GM19395 (cell line): ENCODE results near the gene OR8U1.
"Not testable (repeated sequence)": the region's sequence is repeated elsewhere in the genome, so short reads cannot be mapped to it uniquely, and the experiment has no call there.

Experiments
- ATAC-seq: cut with Tn5 transposase; IDR thresholded peaks from one replicate; pipeline ENCODE4 v1.9.1; 2021; ENCODE audit warnings: mild to moderate bottlenecking, moderate library complexity; ENCODE audit not compliant: unreplicated experiment

OR8U1 gene

GRCh38 chr11:56375324-56375723, at the start of gene OR8U1:
TSS of gene OR8U1 (plus strand) at chr11:56375624. CDS start at chr11:56375624, 0 bp downstream.
- ATAC-seq, result no peak

GRCh38 chr11:56331861-56332491, 43.4 kb upstream of the OR8U1 start:
- ATAC-seq, result no peak

- ATAC-seq, result no peak
These were observed 42.3 kb upstream of the OR8U1 start for GRCh38 chr11:56333156-56333555.

GRCh38 chr11:56340289-56340688, 35.1 kb upstream of the OR8U1 start:
- ATAC-seq, result no peak

- ATAC-seq, result no peak
These were observed 29.7 kb upstream of the OR8U1 start, which contains the start of gene OR8K1 for GRCh38 chr11:56345739-56346138. TSS of gene OR8K1 (plus strand) at chr11:56346039. CDS start at chr11:56346039, 0 bp downstream.

- no peak for ATAC-seq
These were observed 21.4 kb upstream of the OR8U1 start, which contains the start of gene OR8J1 for GRCh38 chr11:56353991-56354390. TSS of gene OR8J1 (plus strand) at chr11:56354291. CDS start at chr11:56360247, 5,956 bp downstream.

- ATAC-seq, result no peak
These were observed 4.7 kb downstream of the OR8U1 start for GRCh38 chr11:56380120-56380519.

GRCh38 chr11:56394381-56394780, 19.0 kb downstream of the OR8U1 start:
- ATAC-seq, result no peak

GRCh38 chr11:56396047-56396446, 20.6 kb downstream of the OR8U1 start:
- no peak for ATAC-seq

- not testable (repeated sequence) for ATAC-seq
These were observed 26.5 kb downstream of the OR8U1 start for GRCh38 chr11:56401858-56402461.

GRCh38 chr11:56404393-56404792, 29.0 kb downstream of the OR8U1 start:
- no peak for ATAC-seq

- no peak for ATAC-seq
These were observed 35.4 kb downstream of the OR8U1 start for GRCh38 chr11:56410801-56411200.

GRCh38 chr11:56412396-56412795, 37.0 kb downstream of the OR8U1 start, which contains the start of gene OR5AL1:
TSS of gene OR5AL1 (plus strand) at chr11:56412696.
- no peak for ATAC-seq
